Right renal cortex interstitium (tissue), 3 donors: ENCODE results near the gene COX20. TPM values are rescaled to one million over a fixed set of nuclear protein-coding genes. Genes with fewer than 3 reads are reported as not detected.
"Not testable (repeated sequence)": the region's sequence is repeated elsewhere in the genome, so short reads cannot be mapped to it uniquely, and the experiment has no call there.

ENCODE experiments used
- DNase-seq, 3 donors: peaks; one replicate each; pipeline ENCODE4 v3.0.0-alpha.2; 2013; ENCODE audit warnings: low read depth in 3 of 3, low spot score in 2 of 3
- polyA plus RNA-seq, 3 donors: library from polyadenylated mRNA; unstranded; fragments of 120-200 nt; gene quantifications; one replicate each; pipeline ENCODE4 v1.2.1, GENCODE V29; 2013; ENCODE audit not compliant: insufficient read length in 3 of 3

Gene COX20, protein sequence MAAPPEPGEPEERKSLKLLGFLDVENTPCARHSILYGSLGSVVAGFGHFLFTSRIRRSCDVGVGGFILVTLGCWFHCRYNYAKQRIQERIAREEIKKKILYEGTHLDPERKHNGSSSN
- polyA plus RNA-seq, result 100 to 1,000 TPM; 105 to 111 (median 109) TPM

GRCh38 chr1:244835276-244836134 lies at the start of gene COX20:
TSS of gene COX20 (plus strand) at chr1:244835658. CDS start at chr1:244835715, 57 bp downstream.
- peak; percentile 91 for DNase-seq

GRCh38 chr1:244788493-244789275 lies 46.8 kb upstream of the COX20 start:
- no peak for DNase-seq

DNA sequence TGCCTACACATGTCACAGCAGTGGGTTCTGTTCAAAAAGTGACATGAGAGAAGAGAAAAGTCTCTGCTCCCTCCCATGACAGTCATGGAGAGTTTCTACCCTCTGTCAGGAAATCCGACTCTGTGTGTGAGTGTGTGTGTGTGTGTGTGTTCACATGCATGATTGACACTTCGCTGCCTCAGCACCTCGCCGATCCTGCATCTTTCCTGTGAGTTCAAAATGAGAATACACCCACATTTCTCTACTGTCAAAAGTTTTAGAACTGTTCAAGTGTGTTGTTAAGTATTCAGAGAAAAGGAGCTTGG lies 46.2 kb upstream of the COX20 start:
- no peak for DNase-seq

- no peak for DNase-seq
These were observed 45.7 kb upstream of the COX20 start for GRCh38 chr1:244789731-244790130.

GRCh38 chr1:244791061-244791460 lies 44.4 kb upstream of the COX20 start:
- DNase-seq, result no peak

- no peak for DNase-seq
These were observed 43.1 kb upstream of the COX20 start for GRCh38 chr1:244792188-244792850.

- DNase-seq, result no peak
These were observed 41.4 kb upstream of the COX20 start for GRCh38 chr1:244794071-244794470.

- DNase-seq, result not testable (repeated sequence)
These were observed 40.9 kb upstream of the COX20 start for GRCh38 chr1:244794516-244794915.

DNA sequence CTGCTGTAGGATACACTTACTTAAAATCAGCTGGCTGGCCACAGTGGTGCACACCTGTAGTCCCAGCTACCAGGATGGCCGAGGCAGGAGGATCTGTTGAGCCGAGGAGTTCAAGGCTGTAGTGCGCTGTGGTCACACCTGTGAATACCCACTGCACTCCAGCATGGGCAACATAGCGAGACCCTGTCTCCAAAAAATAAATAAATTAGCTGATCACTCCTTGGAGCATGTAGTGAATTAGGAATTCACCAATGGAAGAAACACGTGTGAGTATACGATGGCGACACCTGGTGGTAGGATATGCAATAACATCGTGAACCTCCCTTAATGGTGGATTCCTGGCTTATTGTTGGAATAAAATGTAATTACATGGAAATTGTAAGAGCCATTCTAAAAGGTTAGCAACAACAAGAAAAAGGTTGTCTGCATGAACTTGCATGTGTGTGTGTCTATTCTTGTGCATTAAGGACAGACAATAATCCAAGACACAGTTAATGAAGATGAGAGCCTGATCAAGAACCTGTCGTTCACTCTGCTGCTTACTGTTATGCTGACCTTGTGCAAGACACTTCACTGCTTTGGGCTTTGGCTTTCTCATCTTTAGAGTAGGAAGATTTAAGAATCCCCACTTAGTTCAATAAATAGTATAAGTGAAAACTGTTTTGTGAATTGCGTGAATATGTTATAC lies 38.6 kb upstream of the COX20 start:
- DNase-seq, result peak; percentile 32 to 53 (median 44)

DNA sequence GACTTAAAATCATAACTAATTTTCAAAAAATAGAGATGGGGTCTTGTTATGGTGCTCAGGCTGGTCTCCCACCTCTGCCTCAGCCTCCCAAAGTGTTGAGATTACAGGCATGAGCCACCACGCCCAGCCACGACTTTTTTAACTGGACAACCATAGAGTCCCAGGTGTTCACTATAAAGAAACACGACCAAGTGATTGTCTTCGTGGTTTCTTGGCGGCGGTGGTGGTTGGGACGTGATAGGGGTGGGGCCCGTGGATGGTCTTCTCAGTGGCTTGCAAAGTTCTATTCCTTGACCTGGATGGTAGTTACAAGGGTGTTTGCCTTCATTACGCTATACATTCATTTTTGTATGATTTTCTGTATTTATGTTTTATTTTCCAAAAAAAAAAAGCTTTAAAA lies 34.6 kb upstream of the COX20 start:
- no peak for DNase-seq

GRCh38 chr1:244801246-244801645 lies 34.2 kb upstream of the COX20 start:
- no peak for DNase-seq

DNA sequence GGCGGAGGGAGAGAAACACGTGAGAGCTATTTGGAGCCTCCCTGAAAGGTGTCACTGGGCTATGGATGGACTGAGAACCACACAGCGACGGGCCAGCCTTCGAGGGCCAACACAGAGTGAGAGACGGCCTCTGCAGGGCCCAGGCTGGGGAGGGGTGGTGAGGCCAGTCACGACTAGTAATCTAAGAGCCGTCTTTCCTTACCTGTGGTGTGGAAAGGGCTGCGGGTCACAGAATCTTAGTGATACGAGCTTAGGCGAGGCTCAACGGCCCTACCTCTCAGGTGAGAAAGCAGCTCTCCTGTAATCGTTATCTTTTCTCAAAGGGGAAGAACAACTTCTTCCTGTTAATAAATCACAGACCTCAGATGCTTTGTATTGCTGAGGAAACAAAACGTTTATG lies 33.4 kb upstream of the COX20 start:
- DNase-seq, result no peak

DNA sequence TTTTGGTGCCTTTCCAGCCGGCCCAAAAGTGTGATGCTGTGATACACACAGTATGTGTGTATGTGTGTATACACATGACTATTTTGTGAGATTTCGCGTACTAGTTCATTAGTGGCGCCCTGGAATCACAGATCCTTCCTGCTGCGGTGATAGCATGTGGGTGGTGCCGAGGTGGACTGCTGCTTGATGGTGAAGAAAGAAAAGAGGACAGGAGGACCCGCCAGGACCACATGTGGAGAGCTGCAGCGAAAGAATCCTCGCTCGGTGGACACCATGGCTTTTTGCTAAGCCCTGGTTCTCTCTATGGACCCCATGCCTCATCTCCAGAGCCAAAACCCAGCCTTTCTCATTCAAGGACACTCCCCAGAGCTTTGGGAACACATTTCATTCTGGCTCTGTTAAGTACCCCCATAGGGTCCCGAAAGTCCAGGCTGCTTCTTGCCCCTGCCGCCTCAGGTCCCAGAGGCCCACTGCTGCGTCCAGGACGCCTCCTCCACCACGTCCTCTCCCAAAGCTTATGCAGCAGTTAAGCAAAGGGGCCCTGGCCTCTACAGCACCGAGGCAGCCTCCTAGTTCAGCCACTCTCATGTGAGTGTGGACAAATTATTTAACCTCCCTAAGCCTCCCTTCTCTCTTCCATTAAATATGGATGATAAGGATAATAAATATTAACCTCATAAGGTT lies 32.8 kb upstream of the COX20 start:
- no peak for DNase-seq

DNA sequence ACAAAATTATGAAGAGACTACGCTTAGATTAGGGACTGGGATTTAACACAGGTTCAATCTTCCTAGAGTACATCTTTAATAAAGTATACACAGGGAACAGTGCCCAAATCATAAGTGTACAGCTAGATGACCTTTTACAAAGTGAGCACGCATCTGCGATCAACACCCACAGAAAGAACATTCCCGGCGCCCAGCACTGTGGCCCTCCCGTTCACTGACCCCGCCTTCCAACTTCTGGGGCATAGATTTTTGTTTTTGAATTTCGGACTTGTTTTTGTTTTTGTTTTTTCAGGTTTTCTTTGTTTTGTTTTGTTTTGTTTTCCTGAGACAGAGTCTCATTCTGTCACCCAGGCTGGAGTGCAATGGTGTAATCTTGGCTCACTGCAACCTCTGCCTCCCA lies 30.6 kb upstream of the COX20 start:
- DNase-seq, result no peak

DNA sequence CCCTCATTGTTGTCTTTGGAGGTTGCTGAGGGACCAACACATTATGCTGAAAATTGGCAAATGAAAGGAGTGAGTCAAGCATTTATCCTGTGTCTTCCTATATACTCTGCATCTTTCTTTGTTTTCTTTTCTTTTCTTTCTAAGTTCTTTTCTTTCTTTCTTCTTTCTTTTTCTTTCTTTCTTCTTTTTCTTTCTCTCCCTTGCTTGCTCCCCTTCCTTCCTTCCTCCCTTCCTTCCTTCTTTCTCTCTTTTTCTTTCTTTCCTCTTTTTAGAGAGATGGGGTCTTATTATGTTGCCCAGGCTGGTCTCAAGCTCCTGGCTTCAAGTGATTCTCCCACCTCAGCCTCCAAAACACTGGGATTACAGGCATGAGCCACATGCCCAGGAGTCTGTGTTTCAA lies 28.3 kb upstream of the COX20 start:
- DNase-seq, result no peak

- DNase-seq, result no peak
These were observed 25.2 kb upstream of the COX20 start for GRCh38 chr1:244810221-244810620.

- no peak for DNase-seq
These were observed 22.1 kb upstream of the COX20 start for GRCh38 chr1:244813327-244813726.

DNA sequence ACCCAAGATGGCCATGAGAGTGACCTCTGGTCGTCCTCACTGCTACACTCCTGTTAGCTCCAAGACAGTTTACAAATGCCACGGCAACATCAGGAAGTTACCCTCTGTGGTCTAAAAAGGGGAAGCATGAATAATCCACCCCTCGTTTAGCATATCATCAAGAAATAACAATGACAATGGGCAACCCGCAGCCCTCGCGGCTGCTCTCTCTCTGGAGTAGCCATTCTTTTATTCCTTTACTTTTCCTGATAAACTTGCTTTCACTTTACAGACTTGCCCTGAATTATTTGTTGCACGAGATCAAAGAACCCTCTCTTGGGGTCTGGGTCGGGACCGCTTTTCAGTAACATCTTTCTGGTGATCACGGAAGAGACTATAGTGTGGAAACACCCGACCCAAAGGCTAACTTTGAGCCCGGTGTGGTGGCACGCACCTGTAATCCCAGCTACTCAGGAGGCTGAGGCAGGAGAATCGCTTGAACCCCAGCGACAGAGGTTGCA lies 19.8 kb upstream of the COX20 start:
- no peak for DNase-seq

GRCh38 chr1:244817415-244817894 lies 18.0 kb upstream of the COX20 start:
- DNase-seq, result no peak

DNA sequence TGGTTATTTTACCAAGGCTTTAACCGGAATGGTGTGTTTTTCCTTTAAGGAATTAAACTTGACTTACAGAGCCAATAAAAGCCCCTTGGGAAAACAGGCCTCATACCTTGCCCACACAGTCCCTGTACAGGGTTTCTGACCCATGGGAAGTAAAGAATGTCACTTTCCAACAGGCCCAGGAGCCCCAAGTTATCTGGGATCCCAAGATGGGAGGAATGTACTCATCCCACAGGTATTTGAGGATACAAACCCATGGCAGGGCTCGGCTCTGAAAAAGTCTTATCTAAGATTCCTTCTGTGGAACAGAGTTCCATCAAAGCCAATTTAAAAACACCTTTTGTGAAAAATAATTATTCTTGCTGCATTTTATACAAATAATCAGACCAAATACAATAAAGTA lies 15.3 kb upstream of the COX20 start:
- DNase-seq, result no peak
